Calu3 (cell line): ENCODE data around the gene PNMA6E. TPM values are rescaled to one million over a fixed set of nuclear protein-coding genes. Genes with fewer than 3 reads are reported as not detected.
"Not testable (repeated sequence)": the region's sequence is repeated elsewhere in the genome, so short reads cannot be mapped to it uniquely, and the experiment has no call there.

Experiments used
- BruUV-seq: library from RNA; stranded (reverse); fragments of 400-500 nt; replicated peaks from 2 replicates; lab custom pipeline; 2021; lab: Mats Ljungman, UMichigan
- CTCF ChIA-PET: fragments of 300-600 bp; sonication (Branson Sonifier 250); formaldehyde crosslinking; loops from one replicate; lab custom pipeline; 2022; ENCODE audit warnings: antibody characterized with exemption; lab: Charles Lee
- DNase-seq: peaks from one replicate; pipeline ENCODE4 v3.0.0; 2022
- H3K27ac Mint-ChIP-seq: one replicate; pipeline ENCODE4 v1.8.0; 2022; ENCODE audit warnings: mixed read lengths; ENCODE audit not compliant: unreplicated experiment
- H3K27me3 Mint-ChIP-seq: one replicate; pipeline ENCODE4 v1.8.0; 2022; ENCODE audit warnings: mixed read lengths; ENCODE audit not compliant: unreplicated experiment
- H3K36me3 Mint-ChIP-seq: one replicate; pipeline ENCODE4 v1.8.0; 2022; ENCODE audit warnings: mild to moderate bottlenecking, moderate library complexity, mixed read lengths; ENCODE audit not compliant: insufficient read depth, unreplicated experiment
- H3K4me1 Mint-ChIP-seq: one replicate; pipeline ENCODE4 v1.8.0; 2022; ENCODE audit warnings: mild to moderate bottlenecking, low read depth, mixed read lengths; ENCODE audit not compliant: unreplicated experiment
- H3K4me3 Mint-ChIP-seq: one replicate; pipeline ENCODE4 v1.8.0; 2022; ENCODE audit warnings: mild to moderate bottlenecking, low read depth, moderate library complexity, mixed read lengths; ENCODE audit not compliant: unreplicated experiment
- H3K9me3 Mint-ChIP-seq: one replicate; pipeline ENCODE4 v1.8.0; 2022; ENCODE audit warnings: low read depth, mixed read lengths; ENCODE audit not compliant: unreplicated experiment
- intact Hi-C: fragments of 100-400 bp; cut with micrococcal nuclease; formaldehyde crosslinking; loops from one replicate; pipeline ENCODE4 v1.10.0; 2022; ENCODE audit not compliant: unreplicated experiment
- total RNA-seq: library from RNA; stranded (reverse); gene quantifications from 2 replicates; pipeline ENCODE4 v1.2.3, GENCODE V29; 2022
- TF ChIP-seq, protein P1 (sequence below): fragments of 200-600 bp; IDR thresholded peaks from one replicate; pipeline ENCODE4 v1.8.0; 2022; ENCODE audit warnings: antibody characterized with exemption; ENCODE audit not compliant: unreplicated experiment

Gene PNMA6E
- total RNA-seq, 1 experiment from 2014 or later, result not detected

DNA sequence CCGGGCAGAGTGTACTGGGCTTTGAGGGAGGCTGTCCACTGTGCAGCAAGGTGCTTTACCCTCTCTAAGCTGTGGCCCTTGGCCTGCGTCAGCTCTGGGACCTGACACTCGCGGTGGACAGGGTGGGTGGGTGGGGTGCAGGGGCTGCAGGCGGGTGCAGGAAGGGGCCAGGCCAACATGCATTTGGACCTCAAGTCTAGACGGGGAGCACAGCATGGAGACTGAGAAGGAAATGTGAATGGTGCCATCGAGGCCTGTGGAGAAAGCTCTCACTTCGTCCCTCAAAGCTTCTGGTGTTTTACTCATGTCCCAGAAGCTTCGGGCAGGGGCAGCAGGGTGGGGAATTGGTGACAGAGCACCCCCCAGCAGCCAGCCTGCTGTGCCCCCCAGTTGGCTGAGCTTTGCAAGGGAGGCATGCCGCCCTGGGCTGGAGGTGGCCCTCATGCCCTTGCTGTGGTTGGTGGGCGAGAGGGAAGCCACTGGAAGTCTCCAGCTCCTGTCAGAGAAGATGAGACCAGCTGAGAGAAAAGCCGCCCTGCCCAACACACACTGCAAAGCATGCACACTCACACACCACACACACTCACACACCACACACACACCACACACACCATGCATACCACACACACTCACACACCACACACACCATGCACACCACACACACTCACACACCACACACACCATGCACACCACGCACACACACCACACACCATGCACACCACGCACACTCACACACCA lies 12.3 kb downstream of the PNMA6E start:
- Mint-ChIP-seq H3K4me3 (no peak overlapping the region), H3K36me3 (no peaks in the 10 kb centered on the region), H3K27ac (no peak overlapping the region), H3K4me1 (no peaks in the 10 kb centered on the region), H3K27me3 (peaks cover 21% of the 10 kb centered on the region), H3K9me3 (no peaks in the 10 kb centered on the region)
- CTCF ChIA-PET, result no interaction called here
- no peak for DNase-seq
- TF ChIP-seq, protein P1, sequence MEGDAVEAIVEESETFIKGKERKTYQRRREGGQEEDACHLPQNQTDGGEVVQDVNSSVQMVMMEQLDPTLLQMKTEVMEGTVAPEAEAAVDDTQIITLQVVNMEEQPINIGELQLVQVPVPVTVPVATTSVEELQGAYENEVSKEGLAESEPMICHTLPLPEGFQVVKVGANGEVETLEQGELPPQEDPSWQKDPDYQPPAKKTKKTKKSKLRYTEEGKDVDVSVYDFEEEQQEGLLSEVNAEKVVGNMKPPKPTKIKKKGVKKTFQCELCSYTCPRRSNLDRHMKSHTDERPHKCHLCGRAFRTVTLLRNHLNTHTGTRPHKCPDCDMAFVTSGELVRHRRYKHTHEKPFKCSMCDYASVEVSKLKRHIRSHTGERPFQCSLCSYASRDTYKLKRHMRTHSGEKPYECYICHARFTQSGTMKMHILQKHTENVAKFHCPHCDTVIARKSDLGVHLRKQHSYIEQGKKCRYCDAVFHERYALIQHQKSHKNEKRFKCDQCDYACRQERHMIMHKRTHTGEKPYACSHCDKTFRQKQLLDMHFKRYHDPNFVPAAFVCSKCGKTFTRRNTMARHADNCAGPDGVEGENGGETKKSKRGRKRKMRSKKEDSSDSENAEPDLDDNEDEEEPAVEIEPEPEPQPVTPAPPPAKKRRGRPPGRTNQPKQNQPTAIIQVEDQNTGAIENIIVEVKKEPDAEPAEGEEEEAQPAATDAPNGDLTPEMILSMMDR, result no peak
- intact Hi-C loops, result no loop called here
- BruUV-seq, result no TSS peak

DNA sequence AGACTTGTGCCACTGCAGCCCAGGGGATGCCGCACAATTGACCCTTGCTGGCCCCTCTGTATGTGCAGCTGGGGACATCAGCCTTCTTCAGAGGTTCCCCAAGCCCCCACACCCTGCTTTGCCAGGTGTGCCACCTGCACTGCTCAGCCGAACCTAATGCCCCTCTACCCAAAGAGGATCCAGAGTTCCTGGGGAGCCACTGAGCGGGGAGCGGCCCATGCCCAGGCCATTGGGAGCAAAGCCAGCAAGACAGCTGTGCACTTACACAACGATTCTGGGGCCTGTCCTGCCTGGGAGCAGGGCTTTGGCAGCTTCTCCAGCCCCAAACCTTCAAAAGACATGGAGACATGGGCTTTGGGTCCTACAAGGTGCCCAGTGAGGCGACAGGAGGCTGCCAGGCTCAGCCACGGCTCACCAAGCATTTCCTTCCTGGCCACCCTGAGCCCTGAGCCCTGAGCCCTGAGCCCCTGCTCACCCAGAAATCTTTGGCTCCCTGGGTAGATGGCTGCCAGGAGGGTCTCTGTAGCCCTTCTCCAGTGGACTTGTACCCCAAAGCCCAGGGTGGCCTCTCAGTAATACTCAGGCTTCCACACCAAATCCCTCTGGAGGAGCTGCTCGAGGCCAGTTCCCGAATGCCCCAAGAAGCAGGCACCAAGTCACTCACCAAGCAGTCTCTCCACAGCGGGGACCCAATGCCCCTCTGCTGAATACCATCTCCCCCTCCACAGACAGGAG lies 13.0 kb downstream of the PNMA6E start:
- BruUV-seq, result no TSS peak
- Mint-ChIP-seq H3K4me3 (no peak overlapping the region), H3K4me1 (no peaks in the 10 kb centered on the region), H3K36me3 (no peaks in the 10 kb centered on the region), H3K27ac (no peak overlapping the region), H3K9me3 (no peaks in the 10 kb centered on the region), H3K27me3 (peaks cover 14% of the 10 kb centered on the region)
- CTCF ChIA-PET, result no interaction called here
- DNase-seq, result no peak
- intact Hi-C loops, result no loop called here
- TF ChIP-seq, protein P1, result no peak

DNA sequence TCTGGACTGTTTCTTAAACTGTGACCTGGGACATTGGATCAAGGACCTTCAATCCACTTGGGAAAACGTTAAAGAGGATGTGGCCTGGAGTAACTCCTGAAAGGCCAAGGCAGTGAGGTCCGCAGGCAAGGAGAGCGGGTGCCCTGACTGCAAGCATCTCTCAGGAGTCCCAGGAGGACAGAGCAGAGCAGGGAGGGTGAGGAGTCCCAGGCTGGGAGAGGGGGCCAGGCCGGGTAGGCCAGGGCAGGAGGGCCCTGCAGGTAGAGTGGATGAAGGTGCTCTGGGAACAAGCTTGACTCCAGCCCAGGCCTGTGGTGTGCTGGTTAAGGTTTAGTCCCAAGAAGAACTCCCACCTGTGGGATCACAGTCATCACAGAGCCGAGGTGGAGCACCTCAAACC lies 13.8 kb downstream of the PNMA6E start:
- CTCF ChIA-PET, result no interaction called here
- TF ChIP-seq, protein P1, result no peak
- BruUV-seq, result no TSS peak

DNA sequence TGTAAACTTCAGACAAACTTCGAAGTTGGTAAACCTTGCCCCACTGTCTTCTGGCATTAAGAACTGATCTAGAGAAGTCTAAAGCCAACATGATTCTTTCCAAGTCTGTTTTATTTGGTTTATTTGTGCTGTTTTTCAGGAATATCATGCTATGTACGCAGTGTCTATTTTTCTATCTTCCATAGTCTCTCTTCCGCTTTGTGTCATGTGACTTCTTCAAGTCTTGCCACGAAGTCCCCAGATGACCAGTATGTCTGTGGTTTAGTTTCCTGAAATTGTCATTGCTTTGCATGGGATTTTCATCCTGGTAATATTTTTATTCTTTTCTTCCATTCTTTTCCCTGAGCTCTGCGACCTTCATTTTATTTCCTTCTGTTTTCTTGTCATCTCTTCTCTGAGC lies 15.1 kb downstream of the PNMA6E start:
- H3K27me3 Mint-ChIP-seq, result peaks cover 13% of the 10 kb centered on the region
- no peak for DNase-seq
- no peak overlapping the region for H3K4me3 Mint-ChIP-seq
- H3K27ac Mint-ChIP-seq, result no peak overlapping the region
- TF ChIP-seq, protein P1, result no peak
- H3K36me3 Mint-ChIP-seq, result no peaks in the 10 kb centered on the region
- no peaks in the 10 kb centered on the region for H3K4me1 Mint-ChIP-seq
- intact Hi-C loops, result no loop called here
- no TSS peak for BruUV-seq
- no peaks in the 10 kb centered on the region for H3K9me3 Mint-ChIP-seq
- CTCF ChIA-PET, result no interaction called here

More for the DNA sequence above, 13.8 kb downstream of the PNMA6E start:
- intact Hi-C loops, result no loop called here
- Mint-ChIP-seq H3K36me3 (no peaks in the 10 kb centered on the region), H3K4me1 (no peaks in the 10 kb centered on the region), H3K27ac (no peak overlapping the region), H3K9me3 (no peaks in the 10 kb centered on the region), H3K27me3 (peaks cover 13% of the 10 kb centered on the region), H3K4me3 (no peak overlapping the region)
- no peak for DNase-seq

DNA sequence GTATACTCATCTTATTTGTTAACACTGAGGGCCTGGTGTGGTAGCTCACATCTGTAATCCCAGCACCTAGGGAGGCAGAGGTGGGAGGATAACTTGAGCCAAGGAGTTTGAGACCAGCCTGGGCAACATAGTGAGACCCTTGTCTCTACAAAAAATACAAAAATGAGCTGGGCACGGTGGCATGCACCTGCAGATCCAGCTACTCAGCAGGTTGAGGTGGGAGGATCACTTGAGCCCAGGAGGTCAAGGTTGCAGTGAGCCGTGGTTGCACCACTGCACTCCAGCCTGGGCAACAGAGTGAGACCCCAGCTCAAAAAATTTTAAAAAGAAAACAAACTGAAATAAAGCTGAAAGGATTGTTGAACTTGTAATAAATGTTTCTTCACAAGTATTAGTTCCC lies 16.2 kb downstream of the PNMA6E start:
- H3K4me3 Mint-ChIP-seq, intact Hi-C loops, H3K4me1 Mint-ChIP-seq, CTCF ChIA-PET, H3K36me3 Mint-ChIP-seq, H3K27ac Mint-ChIP-seq, BruUV-seq, H3K9me3 Mint-ChIP-seq, DNase-seq: not testable (repeated sequence)
- H3K27me3 Mint-ChIP-seq, result peaks cover 19% of the 10 kb centered on the region
